Suprapubic skin (tissue), 2 donors: ENCODE results near the gene ATF7.

Experiments
- EP300 ChIP-seq: sonication (generic); formaldehyde crosslinking; IDR thresholded peaks from one replicate; pipeline ENCODE4 v1.6.1; 2017; ENCODE audit warnings: antibody characterized with exemption
- POLR2A ChIP-seq, 2 donors: fragments of 450-650 bp; IDR thresholded peaks; one replicate each; pipeline ENCODE4 v1.6.1; 2017; ENCODE audit warnings: antibody characterized with exemption in 2 of 2, mild to moderate bottlenecking in 2 of 2, moderate library complexity in 2 of 2

DNA sequence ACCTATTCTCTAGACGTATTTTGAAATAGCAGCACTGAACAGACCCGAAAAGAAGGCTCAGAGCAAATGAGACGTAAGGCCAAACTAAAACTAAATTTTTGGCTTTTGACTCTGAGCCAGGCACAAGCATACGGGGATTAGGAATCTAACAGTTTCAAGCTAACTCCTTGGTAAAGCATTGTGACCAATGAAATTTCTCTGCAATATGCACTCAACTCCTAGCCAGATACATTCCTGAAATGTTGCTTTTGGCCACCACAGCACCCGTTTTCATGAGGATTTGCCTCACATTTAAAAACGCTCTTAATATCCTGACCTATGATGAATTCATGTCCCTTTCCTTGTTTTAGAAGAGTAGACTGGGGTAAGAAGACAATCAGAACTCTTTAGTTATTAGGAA, 65.8 kb downstream of the ATF7 start:
- no peak for TF ChIP-seq POLR2A (IDR thresholded peaks at IDR 0.05)
- no peak for TF ChIP-seq EP300
